Upper lobe of right lung (tissue), 1 donor: ENCODE data around the gene TPRA1. TPM values are rescaled to one million over a fixed set of nuclear protein-coding genes. Genes with fewer than 3 reads are reported as not detected.
A peak's percentile ranks its signal among the peaks of the same experiment; 100 is the strongest.

Experiments
- ATAC-seq: fragments of 200-7000 bp; cut with Tn5 transposase; one replicate; pipeline ENCODE4 v1.9.1; 2020; ENCODE audit warnings: mild to moderate bottlenecking, moderate library complexity
- DNase-seq: peaks from one replicate; pipeline ENCODE4 v3.0.0-alpha.2; 2020
- H3K27ac ChIP-seq: fragments of 200-600 bp; one replicate; pipeline ENCODE4 v1.8.0; 2022
- H3K27me3 ChIP-seq: fragments of 200-600 bp; one replicate; pipeline ENCODE4 v1.8.0; 2022; ENCODE audit warnings: mild to moderate bottlenecking
- H3K36me3 ChIP-seq: fragments of 200-600 bp; one replicate; pipeline ENCODE4 v1.8.0; 2022
- H3K4me1 ChIP-seq: fragments of 200-600 bp; one replicate; pipeline ENCODE4 v1.8.0; 2022
- H3K4me3 ChIP-seq: fragments of 200-600 bp; one replicate; pipeline ENCODE4 v1.8.0; 2022; ENCODE audit warnings: mild to moderate bottlenecking
- H3K9me3 ChIP-seq: fragments of 200-600 bp; one replicate; pipeline ENCODE4 v1.8.0; 2022
- intact Hi-C: fragments of 100-400 bp; cut with DNase I; formaldehyde crosslinking; loops from one replicate; pipeline ENCODE4 v1.11.0; 2022
- total RNA-seq: library from RNA; stranded (reverse); fragmentation: NEBNext Ultra II Directional; extraction: Animal tissue kit (Norgen Biotek cat#: 25700); gene quantifications from one replicate; pipeline ENCODE4 v1.2.1, GENCODE V29; 2021
- TF ChIP-seq, protein P1 (sequence below): fragments of 200-600 bp; IDR thresholded peaks from one replicate; pipeline ENCODE4 v1.8.0; 2022; ENCODE audit warnings: antibody characterized with exemption
- donor health status: DM: no; HTN: yes; CAD: no; lungs with severe emphysema.

Gene TPRA1
- total RNA-seq, 1 donor from 2014 or later, result 40.6 TPM

DNA sequence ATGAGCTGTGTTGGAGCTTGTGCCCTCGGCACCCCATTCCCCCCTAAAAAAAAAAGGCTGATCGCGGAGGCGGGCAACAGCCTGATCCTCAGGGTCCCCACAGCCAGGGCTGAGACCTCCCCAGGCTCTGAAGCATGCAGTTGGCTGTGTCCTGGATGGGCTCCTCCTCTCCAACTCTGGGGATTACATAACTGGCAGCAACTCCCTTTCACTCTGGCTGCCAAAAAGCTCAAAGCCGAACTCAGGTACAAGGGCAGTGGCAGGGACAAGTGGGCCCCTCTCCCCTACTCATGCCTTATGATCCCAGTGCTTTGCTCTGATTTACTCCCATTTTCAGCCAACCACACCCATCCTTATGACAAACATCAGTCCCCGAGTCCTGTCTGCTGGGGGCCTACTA lies 18.3 kb downstream of the TPRA1 start:
- intact Hi-C loops, result no loop called here

GRCh38 chr3:127570520-127570919 lies 20.0 kb downstream of the TPRA1 start:
- H3K4me3 ChIP-seq, result no peak overlapping the region
- H3K4me1 ChIP-seq, result peaks cover 6% of the 10 kb centered on the region
- intact Hi-C loops, result no loop called here
- DNase-seq (no peak), ATAC-seq (no peak)
- no peak overlapping the region for H3K27ac ChIP-seq
- H3K9me3 ChIP-seq, result no peaks in the 10 kb centered on the region
- TF ChIP-seq, protein P1, sequence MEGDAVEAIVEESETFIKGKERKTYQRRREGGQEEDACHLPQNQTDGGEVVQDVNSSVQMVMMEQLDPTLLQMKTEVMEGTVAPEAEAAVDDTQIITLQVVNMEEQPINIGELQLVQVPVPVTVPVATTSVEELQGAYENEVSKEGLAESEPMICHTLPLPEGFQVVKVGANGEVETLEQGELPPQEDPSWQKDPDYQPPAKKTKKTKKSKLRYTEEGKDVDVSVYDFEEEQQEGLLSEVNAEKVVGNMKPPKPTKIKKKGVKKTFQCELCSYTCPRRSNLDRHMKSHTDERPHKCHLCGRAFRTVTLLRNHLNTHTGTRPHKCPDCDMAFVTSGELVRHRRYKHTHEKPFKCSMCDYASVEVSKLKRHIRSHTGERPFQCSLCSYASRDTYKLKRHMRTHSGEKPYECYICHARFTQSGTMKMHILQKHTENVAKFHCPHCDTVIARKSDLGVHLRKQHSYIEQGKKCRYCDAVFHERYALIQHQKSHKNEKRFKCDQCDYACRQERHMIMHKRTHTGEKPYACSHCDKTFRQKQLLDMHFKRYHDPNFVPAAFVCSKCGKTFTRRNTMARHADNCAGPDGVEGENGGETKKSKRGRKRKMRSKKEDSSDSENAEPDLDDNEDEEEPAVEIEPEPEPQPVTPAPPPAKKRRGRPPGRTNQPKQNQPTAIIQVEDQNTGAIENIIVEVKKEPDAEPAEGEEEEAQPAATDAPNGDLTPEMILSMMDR, result no peak
- H3K27me3 ChIP-seq, result no peaks in the 10 kb centered on the region
- peaks cover 21% of the 10 kb centered on the region for H3K36me3 ChIP-seq

More for the DNA sequence above, 18.3 kb downstream of the TPRA1 start:
- peaks cover 21% of the 10 kb centered on the region for H3K36me3 ChIP-seq
- no peaks in the 10 kb centered on the region for H3K9me3 ChIP-seq
- no peak overlapping the region for H3K4me3 ChIP-seq
- ATAC-seq (no peak), DNase-seq (no peak)
- no peak overlapping the region for H3K27ac ChIP-seq
- H3K27me3 ChIP-seq, result no peaks in the 10 kb centered on the region
- TF ChIP-seq, protein P1, result no peak
- H3K4me1 ChIP-seq, result peaks cover 6% of the 10 kb centered on the region

DNA sequence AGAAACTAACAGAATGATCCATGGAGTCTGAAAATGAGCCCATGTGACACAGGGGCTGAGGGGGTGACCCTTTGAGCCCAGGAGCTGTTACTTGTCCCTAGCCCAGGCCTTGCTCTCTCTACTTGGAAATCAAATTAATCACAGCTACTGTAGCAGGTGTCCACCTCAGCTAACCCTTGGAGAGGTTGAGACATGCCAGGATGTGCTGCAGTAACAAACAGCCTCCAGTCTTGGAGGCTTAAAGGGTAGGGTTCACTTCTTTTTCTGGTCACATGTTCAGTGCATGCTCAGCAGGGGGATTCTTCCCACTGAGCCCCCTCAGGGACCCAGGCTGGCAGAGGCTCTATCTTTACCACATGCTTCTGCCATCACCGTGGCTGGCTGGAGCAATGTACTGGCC lies 21.4 kb downstream of the TPRA1 start:
- peaks cover 14% of the 10 kb centered on the region for H3K36me3 ChIP-seq
- TF ChIP-seq, protein P1, result no peak
- ATAC-seq (no peak), DNase-seq (no peak)
- no peaks in the 10 kb centered on the region for H3K9me3 ChIP-seq
- H3K27me3 ChIP-seq, result no peaks in the 10 kb centered on the region
- no peak overlapping the region for H3K27ac ChIP-seq
- intact Hi-C loops, result no loop called here
- no peak overlapping the region for H3K4me3 ChIP-seq
- H3K4me1 ChIP-seq, result no peaks in the 10 kb centered on the region

- intact Hi-C loops, result no loop called here
- no peak for ATAC-seq
These were observed 21.9 kb downstream of the TPRA1 start for GRCh38 chr3:127568586-127568985.

DNA sequence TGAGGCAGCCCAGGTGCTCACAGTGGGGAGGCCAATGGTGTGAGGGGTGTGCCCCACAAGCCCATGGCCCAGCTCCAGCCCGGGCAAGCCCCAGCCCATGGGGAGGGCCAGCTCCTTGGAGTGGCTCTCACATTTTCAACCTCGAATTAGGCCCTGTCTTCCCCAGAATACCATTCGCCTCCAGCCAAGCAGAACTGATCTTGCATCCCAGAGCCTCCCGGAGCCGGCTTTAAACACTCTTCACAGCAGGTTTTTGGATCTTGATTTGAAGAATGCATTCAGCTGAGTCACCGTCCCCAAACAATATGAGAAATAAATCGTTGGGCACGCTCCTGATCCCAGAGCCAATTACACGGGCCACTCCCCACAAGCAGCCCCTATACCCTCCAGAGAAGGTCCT lies 23.7 kb downstream of the TPRA1 start:
- no peak for DNase-seq
- Histone ChIP-seq H3K27me3 (no peaks in the 10 kb centered on the region), H3K27ac (no peak overlapping the region), H3K4me1 (no peaks in the 10 kb centered on the region), H3K9me3 (no peaks in the 10 kb centered on the region), H3K36me3 (no peaks in the 10 kb centered on the region), H3K4me3 (no peak overlapping the region)
- intact Hi-C loops, result no loop called here
- ATAC-seq, result no peak
- TF ChIP-seq, protein P1, result no peak

More at GRCh38 chr3:127568586-127568985, 21.9 kb downstream of the TPRA1 start:
- Histone ChIP-seq H3K27ac (no peak overlapping the region), H3K4me3 (no peak overlapping the region), H3K9me3 (no peaks in the 10 kb centered on the region), H3K27me3 (no peaks in the 10 kb centered on the region), H3K36me3 (peaks cover 11% of the 10 kb centered on the region), H3K4me1 (no peaks in the 10 kb centered on the region)
- DNase-seq, result no peak
- TF ChIP-seq, protein P1, result no peak

DNA sequence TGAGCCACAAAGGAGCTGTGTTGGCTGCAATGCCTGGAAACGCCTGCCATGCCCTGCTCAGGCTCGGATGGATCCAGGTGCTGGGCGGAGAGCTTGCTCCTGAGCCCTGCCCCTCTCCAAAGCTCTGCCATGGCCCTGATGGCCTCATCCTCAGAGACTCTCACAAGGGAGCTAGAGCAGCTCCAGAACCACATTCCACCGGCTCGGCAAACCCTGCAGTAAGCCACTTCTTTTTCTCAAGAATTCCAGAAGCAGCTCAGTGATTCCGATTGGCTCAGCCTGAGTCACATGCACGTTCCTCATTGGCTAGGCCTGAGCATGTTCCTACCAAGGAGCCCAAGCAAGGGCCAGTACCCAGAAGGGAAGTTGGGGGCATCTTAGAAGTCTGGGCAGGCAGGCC lies 24.8 kb downstream of the TPRA1 start:
- peak; percentile 20 for ATAC-seq
- TF ChIP-seq, protein P1, result no peak
- Histone ChIP-seq H3K9me3 (no peaks in the 10 kb centered on the region), H3K27me3 (no peaks in the 10 kb centered on the region), H3K4me1 (no peaks in the 10 kb centered on the region), H3K4me3 (no peak overlapping the region), H3K27ac (no peak overlapping the region), H3K36me3 (no peaks in the 10 kb centered on the region)
- DNase-seq, result no peak
- intact Hi-C loops, result no loop called here
